ENCODE measurements around the gene MVB12B. TPM values are rescaled to one million over a fixed set of nuclear protein-coding genes. Genes with fewer than 3 reads are reported as not detected.

MVB12B gene
- total RNA-seq, 2 experiments from 2014 or later, result 7.9 to 9.5 TPM

DNA sequence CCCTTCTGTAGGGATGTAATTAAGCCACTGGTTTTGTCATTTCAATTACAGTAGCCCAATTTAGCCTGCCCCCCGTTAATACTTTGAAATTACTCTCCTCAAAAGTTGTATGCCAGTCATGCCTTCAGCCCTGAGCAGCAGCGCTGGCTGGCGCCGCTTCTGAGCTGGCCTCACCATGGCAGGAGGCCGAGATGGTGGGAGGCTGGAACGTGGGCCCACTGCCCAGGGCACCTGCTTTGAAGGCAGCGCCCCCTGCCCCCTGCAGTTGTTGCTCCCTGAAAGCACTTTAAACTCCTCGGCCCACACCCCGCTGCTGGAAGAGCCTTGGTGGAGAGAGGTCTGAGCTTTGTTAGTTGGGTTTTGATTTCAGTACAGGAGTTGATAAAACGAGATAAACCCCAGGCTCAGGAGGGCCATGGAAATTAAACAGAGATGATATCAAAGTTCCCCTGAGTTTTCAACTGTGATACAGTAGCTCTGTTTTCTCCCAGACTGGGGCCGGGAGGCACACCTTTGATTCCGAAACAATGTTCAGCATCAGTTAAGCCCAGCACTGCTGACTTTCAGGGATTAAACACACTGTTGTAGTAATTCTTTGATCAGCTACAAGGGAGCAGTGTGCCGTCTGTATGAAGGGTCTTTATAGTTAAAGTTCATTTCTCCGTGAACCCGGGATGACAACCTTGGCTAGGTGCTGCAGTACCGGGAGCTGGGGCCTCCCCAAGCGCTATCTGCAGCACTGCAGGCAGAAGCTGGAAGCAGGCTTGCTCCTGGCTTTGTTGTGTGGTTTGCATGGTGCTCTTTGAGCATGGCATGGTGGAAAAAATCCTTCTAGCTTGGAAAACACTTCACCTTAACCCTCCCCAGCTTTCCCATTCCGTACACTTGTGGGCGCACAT lies 9.5 kb downstream of the MVB12B start:
- DNase-seq, result no peak
- Mint-ChIP-seq H3K27me3 (no peaks in the 10 kb centered on the region), H3K4me3 (no peak overlapping the region), H3K27ac (no peak overlapping the region), H3K36me3 (no peaks in the 10 kb centered on the region), H3K4me1 (peaks cover 30% of the 10 kb centered on the region), H3K9me3 (no peaks in the 10 kb centered on the region)

DNA sequence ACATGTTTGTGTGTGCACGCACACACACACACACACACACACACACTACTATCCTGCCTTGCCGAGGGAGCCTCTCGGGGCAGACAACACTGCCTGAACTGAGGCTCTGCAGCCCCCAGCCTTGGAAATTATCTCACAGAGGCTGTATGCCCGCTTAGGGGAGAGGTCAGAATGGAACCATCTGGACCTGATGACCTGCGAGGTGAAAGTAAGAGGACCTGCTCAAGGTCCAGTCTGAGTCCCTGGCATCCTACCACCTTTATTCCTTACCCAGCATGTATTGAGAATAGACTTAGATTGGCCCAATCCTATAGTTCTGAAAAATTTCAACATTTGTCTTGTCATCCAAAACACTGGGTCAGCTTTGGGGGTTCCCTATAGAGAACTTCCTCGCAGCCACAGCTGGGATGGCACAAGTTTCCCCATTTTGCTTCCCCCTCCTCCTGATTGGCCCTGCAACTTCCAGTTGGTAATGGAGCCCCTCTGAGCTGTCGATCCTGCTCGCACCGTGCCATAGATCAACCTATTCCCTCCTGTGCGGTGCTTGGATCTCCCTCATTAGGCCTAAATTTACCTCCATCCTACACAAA lies 10.2 kb downstream of the MVB12B start:
- no peaks in the 10 kb centered on the region for H3K36me3 Mint-ChIP-seq
- H3K4me3 Mint-ChIP-seq, result no peak overlapping the region

DNA sequence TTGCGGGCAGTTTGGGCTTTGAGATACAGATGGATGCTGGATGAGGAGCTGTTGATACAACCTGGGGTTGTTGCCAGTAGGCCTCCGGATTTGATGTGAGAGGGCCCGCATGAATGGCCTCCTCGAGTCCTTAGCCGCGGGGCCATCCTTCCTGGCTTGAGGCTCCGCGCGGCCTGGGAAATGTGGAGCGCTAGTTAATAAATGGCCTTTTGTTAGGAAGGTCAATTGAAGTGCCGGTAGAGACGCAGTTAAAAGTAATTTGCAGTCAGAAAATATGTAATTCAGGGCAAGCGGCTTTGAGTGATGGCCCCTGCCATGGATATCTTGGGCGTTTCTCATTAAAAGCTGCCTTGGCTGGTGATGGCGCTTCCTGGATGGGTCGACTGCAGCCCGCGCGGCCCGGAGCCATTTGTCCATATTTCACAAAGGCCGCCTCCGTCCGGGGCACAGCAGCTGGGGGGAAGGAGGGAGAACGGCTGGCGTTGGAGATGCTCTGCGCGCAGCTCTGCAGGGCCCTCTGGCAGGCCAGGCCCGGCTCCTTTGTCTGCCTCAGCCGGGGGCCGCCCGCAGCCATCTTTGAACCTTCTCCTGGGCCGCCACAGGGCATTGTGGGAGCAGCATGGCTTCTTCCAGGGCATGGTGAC lies 11.2 kb downstream of the MVB12B start:
- Mint-ChIP-seq H3K36me3 (no peaks in the 10 kb centered on the region), H3K27ac (no peak overlapping the region), H3K4me3 (no peak overlapping the region), H3K9me3 (no peaks in the 10 kb centered on the region), H3K4me1 (peaks cover 20% of the 10 kb centered on the region), H3K27me3 (no peaks in the 10 kb centered on the region)
- no peak for DNase-seq

More for the DNA sequence above, 10.2 kb downstream of the MVB12B start:
- no peak overlapping the region for H3K27ac Mint-ChIP-seq
- no peaks in the 10 kb centered on the region for H3K9me3 Mint-ChIP-seq
- H3K27me3 Mint-ChIP-seq, result no peaks in the 10 kb centered on the region
- DNase-seq, result no peak
- peaks cover 24% of the 10 kb centered on the region for H3K4me1 Mint-ChIP-seq

DNA sequence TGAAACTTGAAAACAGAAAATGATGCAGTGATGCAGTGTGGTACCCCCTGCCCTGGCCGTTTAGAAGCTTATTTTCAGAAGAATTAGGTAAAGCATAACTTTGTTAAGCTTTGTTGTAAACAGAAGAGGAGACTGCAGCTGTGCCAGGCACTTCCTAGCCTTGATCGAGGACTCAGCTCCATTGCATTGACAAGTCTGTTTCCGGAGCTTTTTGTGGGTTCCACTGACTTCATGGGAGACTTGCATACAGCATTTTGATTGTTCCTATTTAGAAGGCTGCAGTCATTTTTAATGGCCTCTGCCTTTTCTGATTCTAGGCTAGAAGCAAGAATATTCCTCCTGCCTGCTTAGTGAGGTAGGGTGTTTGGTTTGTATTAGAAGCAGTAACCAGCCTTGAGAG lies 12.3 kb downstream of the MVB12B start:
- Mint-ChIP-seq H3K27me3 (no peaks in the 10 kb centered on the region), H3K4me1 (peaks cover 19% of the 10 kb centered on the region), H3K9me3 (no peaks in the 10 kb centered on the region), H3K36me3 (no peaks in the 10 kb centered on the region), H3K27ac (no peak overlapping the region), H3K4me3 (no peak overlapping the region)
- DNase-seq, result no peak

DNA sequence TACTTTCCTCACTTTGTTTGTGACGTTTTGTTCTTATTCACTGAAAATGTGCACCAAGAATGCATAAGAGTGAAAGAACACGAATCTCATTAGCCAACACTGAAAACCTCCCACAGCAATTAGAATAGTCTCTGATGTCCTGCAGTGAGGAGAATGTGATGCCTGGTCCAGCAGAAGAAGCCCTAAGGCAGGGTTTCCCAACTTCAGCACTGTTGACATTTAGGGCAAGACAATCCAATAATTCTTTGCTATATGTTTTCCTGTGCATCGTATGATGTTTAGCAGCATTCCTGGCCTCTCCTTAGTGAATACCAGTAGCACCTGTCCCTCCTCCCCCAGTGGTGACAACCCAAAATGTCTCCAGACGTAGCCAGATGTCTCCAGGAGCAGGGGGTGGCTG lies 14.8 kb downstream of the MVB12B start:
- DNase-seq, result no peak
- H3K36me3 Mint-ChIP-seq, result peaks cover 10% of the 10 kb centered on the region
- H3K4me3 Mint-ChIP-seq, result no peak overlapping the region
- no peak overlapping the region for H3K27ac Mint-ChIP-seq
- H3K9me3 Mint-ChIP-seq, result no peaks in the 10 kb centered on the region
- H3K4me1 Mint-ChIP-seq, result peaks cover 15% of the 10 kb centered on the region
- no peaks in the 10 kb centered on the region for H3K27me3 Mint-ChIP-seq

DNA sequence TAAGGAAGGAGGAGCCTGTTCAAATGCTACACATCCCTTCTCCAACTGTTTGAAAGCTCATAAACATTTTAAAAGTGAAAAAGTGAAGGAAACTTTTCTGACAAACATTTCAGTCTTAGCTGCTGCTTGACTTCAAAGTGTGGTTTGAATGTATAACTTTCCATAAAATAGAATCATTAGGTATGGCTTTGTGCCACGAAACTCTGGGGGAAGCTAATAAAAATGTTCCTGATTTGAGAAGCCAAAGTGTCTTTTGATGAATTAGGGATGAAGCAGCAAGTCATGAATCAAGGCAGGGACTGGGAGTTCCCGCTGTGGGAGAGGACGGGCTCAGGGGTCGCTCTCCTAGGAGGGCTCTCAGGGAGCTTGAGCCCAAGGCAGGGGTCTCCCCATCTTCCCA lies 15.3 kb downstream of the MVB12B start:
- H3K9me3 Mint-ChIP-seq, result no peaks in the 10 kb centered on the region
- H3K27ac Mint-ChIP-seq, result no peak overlapping the region
- peaks cover 13% of the 10 kb centered on the region for H3K36me3 Mint-ChIP-seq
- no peak for DNase-seq
- H3K27me3 Mint-ChIP-seq, result no peaks in the 10 kb centered on the region
- no peak overlapping the region for H3K4me3 Mint-ChIP-seq
- peaks cover 17% of the 10 kb centered on the region for H3K4me1 Mint-ChIP-seq

DNA sequence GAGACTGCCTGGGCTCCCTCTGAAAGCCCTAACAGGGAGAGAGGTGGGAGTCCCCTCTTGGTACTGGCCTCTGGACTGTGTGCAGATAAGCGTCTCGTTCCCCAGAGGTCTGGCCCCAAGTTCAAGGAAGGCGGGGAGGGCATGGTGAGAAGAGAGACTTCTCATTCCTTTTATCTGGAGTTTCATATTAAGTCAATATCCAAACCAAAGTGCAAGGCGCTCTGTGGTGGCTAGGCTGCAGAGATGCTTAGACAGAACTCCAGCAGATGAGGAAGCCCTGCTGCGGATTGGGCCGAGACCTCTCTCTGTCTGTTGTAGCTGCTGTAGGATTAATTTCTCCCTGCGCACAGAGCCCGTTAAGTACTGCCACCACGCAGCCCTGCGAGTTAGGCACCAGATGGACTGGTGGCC lies 16.0 kb downstream of the MVB12B start:
- Mint-ChIP-seq H3K9me3 (no peaks in the 10 kb centered on the region), H3K36me3 (peaks cover 13% of the 10 kb centered on the region), H3K4me1 (peaks cover 16% of the 10 kb centered on the region), H3K4me3 (no peak overlapping the region), H3K27me3 (no peaks in the 10 kb centered on the region), H3K27ac (no peak overlapping the region)
- DNase-seq, result no peak

DNA sequence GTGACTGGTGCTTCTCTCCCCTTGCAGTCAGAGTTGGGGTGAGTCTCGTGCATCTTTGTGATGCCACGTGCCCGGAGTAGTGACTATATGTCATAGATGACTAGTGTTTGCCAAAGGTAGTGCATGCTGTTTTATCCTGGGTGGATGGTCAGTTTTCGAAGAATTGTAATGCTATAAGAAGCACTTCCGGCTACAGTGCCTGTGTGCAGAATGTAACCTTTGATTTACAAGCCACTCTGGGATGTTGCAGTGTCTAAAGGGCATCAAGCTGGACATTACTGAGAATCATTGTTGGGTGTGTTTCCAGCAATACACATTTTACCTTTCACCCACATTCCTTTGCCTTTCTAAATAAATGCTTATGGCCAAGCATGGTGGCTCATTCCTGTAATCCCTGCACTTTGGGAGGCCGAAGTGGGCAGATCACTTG lies 16.7 kb downstream of the MVB12B start:
- no peak for DNase-seq
- no peaks in the 10 kb centered on the region for H3K9me3 Mint-ChIP-seq
- no peaks in the 10 kb centered on the region for H3K27me3 Mint-ChIP-seq
- peaks cover 13% of the 10 kb centered on the region for H3K36me3 Mint-ChIP-seq
- no peak overlapping the region for H3K4me3 Mint-ChIP-seq
- H3K4me1 Mint-ChIP-seq, result peaks cover 21% of the 10 kb centered on the region
- H3K27ac Mint-ChIP-seq, result no peak overlapping the region

DNA sequence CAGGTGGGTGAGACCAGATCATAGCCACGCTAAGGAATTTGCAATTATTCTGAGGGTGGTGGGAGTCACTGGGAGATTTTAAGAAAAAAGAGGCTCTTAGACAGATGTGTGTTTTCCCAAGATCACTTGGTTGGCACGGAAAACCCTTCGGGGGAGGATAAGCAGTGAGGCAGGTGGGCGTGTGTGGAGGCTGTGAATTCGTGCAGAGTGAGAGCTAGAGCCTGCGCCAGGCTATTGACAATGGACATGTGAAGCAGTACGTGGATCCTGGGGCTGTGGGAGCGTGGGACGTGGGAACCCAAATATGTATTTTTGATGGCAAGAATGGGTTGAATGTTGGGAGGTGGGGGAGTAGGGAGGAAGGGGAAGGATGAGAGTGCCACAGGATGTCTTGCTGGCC lies 19.4 kb downstream of the MVB12B start:
- H3K4me1 Mint-ChIP-seq, result peaks cover 20% of the 10 kb centered on the region
- H3K27ac Mint-ChIP-seq, result no peak overlapping the region
- H3K27me3 Mint-ChIP-seq, result no peaks in the 10 kb centered on the region
- H3K36me3 Mint-ChIP-seq, result peaks cover 33% of the 10 kb centered on the region
- H3K9me3 Mint-ChIP-seq, result peaks cover 11% of the 10 kb centered on the region
- no peak for DNase-seq
- H3K4me3 Mint-ChIP-seq, result no peak overlapping the region

DNA sequence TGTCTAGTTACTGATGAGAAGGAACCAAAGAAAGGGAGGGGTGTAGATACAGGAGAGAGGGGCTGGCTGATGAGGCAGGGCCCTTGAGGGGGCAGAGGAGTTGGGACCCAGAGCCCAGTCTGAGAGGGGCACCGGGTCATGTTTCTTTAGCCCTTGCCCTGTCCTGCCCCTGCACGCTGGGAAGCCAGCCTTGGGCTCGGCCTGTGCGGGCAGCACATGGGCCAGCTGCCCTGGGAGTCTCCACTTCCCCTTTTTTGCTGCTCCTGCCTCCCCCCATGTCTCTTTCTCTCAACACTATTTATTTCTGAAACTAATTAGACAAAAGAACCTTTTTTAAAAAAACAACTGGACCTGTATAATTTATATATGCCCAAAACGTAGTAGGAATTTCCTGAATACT lies 20.5 kb downstream of the MVB12B start:
- H3K36me3 Mint-ChIP-seq, result peaks cover 36% of the 10 kb centered on the region
- no peak overlapping the region for H3K27ac Mint-ChIP-seq
- peaks cover 20% of the 10 kb centered on the region for H3K4me1 Mint-ChIP-seq
- peaks cover 13% of the 10 kb centered on the region for H3K9me3 Mint-ChIP-seq
- no peak for DNase-seq
- no peak overlapping the region for H3K4me3 Mint-ChIP-seq
- H3K27me3 Mint-ChIP-seq, result no peaks in the 10 kb centered on the region

DNA sequence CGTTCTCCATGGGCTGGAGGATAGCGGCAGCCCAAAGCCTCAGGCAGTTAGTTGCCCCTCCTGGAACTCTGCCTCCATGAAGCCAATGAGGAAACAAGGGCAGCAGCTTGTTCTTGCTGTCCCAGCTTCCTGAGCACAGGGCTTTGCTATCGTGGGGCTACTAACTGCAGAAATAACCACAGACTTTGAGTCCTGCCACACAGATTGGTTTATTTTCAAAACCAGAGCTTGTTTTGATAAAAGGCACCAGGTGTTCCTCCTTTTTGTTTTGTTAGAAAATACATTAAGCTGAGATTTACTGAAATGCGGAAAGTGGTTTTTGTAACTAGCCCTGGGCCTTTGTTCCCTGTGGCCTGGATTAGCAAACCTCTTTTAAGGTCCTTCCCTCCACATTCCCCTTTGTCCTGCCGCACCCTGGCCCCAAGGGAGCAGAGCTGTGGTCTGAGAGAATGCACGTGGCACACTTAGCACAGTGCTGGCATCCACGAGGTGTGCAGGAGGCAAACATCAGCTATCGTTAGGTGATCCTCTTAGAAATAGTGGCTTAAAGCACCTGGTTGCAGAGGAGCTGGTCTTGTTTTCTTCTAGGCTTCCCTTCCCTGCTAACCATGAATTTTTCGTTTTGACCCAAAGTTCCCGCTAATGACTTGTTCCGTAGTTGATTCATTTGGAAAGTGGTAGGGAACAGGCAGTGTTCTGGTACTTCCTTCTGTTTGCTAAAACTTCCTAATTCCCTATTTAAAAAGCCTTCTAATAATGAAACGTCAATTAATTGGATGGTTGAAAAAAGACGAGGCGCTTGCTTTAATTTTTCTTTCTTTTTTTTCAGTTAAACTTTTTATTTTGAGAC lies 21.5 kb downstream of the MVB12B start:
- Mint-ChIP-seq H3K27ac (no peak overlapping the region), H3K4me1 (peaks cover 28% of the 10 kb centered on the region), H3K4me3 (no peak overlapping the region), H3K27me3 (no peaks in the 10 kb centered on the region), H3K36me3 (peaks cover 40% of the 10 kb centered on the region), H3K9me3 (peaks cover 15% of the 10 kb centered on the region)
- no peak for DNase-seq

DNA sequence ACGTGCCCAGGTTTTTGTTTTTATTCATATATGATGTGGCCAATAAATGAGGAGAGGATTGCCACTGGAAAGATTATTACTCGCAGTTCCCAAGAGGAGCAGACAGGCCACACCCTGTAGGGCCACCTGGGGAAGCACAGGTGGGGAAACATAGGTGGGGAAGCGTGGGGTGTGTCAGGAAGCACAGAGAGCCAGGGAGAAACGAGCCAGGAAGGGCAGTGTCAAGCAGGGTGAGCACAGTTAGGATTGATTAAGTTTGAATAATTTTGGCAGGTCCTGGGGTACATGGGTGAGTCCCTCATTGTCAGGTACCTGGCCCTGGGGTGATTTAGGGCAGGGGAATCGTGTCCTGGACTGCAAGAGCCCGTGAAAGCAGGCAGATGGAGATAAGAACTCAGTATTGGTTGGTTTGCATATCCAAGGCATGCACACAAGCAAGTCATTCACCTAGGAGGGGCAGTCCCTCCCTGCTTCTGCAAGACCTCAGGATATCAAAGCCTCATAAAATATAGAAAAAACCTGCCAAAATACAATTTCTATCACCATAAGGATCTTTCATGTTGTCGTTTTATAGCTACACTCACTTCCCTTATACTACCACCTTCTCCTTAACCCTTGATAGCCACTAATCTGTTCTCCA lies 22.4 kb downstream of the MVB12B start:
- Mint-ChIP-seq H3K4me3 (no peak overlapping the region), H3K4me1 (peaks cover 32% of the 10 kb centered on the region), H3K27me3 (no peaks in the 10 kb centered on the region), H3K36me3 (peaks cover 40% of the 10 kb centered on the region), H3K27ac (no peak overlapping the region), H3K9me3 (peaks cover 15% of the 10 kb centered on the region)
- no peak for DNase-seq

DNA sequence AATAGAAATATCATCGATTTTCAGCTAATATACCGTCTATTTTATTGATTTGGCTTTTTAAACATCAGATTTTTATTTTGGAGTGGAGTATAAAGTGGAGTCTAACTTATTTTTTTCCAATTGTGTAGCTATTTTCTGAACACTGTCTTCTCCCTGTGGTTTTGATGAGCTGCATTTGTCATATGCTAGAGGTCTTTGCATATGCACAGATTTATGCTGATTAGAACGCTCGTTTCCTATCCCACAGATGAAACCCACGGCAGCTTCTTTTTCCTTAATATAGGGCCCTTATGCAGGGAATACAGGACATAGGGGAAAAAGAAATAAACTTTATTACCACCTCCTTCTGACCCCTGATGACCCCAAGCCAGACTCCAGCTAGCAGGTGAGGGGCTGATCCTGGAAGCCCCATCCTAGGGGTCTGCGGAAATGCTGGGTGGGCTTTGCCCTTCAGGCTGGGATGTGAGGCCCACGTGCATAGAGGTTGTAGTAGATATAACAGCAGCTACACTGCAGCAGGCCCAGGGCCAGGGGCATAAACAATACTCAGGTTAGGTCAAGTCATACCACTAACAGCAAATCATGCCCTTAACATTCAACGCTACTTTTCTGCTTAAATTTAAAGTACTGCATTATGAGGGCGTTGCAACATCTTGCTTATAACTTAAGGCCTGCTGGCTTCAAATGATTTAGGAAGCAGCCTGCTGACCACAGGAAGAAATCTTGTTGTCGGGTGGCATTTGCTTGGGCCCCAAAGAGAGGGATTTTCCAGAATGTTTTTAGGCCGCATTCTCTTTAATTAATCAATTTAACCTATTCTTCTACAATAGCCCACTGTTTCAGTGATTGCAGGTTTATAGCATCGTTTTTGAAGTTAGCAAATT lies 28.5 kb downstream of the MVB12B start:
- H3K27me3 Mint-ChIP-seq, result no peaks in the 10 kb centered on the region
- no peak for DNase-seq
- H3K36me3 Mint-ChIP-seq, result peaks cover 35% of the 10 kb centered on the region
- H3K9me3 Mint-ChIP-seq, result peaks cover 19% of the 10 kb centered on the region
- no peak overlapping the region for H3K27ac Mint-ChIP-seq
- H3K4me1 Mint-ChIP-seq, result peaks cover 24% of the 10 kb centered on the region
- H3K4me3 Mint-ChIP-seq, result no peak overlapping the region

DNA sequence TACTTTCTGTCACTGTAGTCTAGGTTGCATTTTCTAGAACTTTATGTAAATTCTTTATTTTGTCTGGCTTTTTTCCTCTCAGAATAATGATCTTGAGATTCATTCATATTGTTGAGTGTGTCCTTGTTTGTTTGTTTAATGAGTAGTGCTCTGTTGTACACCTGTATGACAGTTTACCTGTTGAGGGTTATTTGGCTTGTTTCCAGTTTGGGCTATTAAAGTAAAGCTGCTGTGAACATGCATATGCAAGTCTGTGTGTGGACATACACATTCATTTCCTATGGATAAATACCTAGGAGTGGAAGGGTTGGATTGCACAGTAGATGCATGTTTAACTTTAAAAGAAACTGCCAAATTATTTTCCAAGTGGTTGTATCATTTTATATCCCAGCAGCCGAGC lies 30.4 kb downstream of the MVB12B start:
- Mint-ChIP-seq H3K27me3 (no peaks in the 10 kb centered on the region), H3K27ac (no peak overlapping the region), H3K4me3 (no peak overlapping the region), H3K9me3 (peaks cover 22% of the 10 kb centered on the region), H3K36me3 (peaks cover 37% of the 10 kb centered on the region), H3K4me1 (peaks cover 28% of the 10 kb centered on the region)
- no peak for DNase-seq

Data from activated naive CD8-positive, alpha-beta T cell treated with anti-CD3 and anti-CD28 coated beads for 36 hours (primary cell).